NCI-H748 (cell line): ENCODE measurements around the gene EMC6.
"Not testable (repeated sequence)": the region's sequence is repeated elsewhere in the genome, so short reads cannot be mapped to it uniquely, and the experiment has no call there.

Experiments
- DNase-seq: peaks from one replicate; lab custom pipeline; 2025; ENCODE audit not compliant: unreplicated experiment; lab: John Stamatoyannopoulos, UW

The EMC6 gene

DNA sequence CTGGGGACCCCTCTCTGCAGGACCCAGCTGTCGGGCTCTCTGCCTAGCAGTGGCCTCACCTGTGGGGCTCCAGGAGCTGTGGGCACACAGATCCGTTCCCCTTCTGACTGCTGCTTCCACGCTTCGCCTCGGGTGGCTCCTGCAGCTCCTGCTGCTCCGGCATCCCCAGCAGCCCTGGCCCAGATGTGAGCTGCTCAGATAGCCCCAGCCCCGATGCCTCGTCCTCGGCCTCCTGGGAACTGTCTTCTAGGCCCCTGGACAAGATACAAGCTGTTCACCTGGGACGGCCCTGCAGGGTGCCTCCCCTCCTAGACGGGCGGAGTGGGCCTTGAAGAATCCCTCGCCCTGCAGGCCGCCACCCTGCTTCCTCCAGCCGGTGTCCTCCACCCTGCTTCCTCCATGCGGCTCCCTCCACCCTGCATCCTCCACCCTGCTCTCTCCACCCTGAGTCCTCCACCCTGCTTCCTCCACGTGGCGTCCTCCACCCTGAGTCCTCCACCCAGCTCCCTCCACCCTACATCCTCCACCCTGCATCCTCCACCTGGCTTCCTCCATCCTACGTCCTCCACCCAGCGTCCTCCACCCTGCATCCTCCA, 11.0 kb downstream of the EMC6 start:
- DNase-seq: no peak

DNA sequence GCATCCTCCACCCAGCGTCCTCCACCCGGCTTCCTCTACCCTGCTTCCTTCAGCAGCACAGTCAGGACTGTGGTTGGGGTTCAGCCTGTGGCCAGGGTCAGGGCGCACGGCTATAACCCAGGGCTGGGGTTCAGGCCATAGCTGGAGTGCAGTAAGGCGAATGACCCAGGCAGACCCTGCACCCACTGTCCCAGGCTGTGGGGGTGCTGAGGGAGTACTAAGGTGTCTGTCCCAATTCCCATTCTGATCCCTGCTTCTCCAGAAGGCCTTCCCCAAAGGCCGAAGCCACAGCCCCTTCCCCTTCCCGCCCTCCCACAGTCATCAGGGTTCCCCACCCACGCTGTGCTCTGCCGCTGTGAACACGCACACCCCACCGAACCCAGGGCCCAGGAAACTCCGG, 12.4 kb downstream of the EMC6 start:
- DNase-seq: no peak

DNA sequence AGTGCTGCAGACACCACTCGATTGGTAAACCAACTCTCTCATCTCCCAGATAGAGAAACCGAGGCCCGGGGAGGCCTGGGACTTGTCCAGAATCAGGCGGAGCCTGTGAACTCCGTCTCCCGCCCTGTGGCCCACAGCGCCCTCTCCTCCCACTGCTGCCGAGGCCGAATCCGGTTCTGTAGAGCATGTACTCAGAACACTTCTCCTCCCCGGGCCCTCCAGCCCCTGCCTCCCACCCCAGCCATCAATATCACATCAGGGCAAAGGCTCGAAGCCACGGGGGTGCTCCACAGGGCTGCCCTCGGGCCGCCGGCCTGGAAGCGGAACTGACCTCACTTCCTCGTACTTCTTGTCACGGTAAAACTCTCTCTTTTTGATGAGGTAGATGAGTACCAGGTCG, 13.0 kb downstream of the EMC6 start:
- DNase-seq: no peak

DNA sequence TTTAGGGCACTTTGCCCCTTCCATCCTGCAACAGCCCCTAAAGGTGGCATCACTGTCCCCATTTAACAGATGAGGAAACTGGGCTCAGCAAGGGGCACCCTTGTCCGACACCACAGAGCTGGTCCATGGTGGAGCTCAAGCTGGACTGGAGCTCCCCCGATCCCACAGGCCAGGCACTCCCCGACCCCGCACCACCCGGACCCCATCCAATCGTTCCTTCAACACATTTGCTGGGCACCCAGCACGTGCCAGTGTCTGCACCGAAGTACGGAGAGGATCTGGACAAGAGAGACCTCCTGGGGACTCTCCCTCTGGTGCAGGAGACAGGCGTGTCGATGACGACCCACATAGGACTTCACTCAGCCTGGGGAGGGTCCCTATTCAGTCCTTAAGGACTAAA, 13.4 kb downstream of the EMC6 start:
- no peak for DNase-seq

DNA sequence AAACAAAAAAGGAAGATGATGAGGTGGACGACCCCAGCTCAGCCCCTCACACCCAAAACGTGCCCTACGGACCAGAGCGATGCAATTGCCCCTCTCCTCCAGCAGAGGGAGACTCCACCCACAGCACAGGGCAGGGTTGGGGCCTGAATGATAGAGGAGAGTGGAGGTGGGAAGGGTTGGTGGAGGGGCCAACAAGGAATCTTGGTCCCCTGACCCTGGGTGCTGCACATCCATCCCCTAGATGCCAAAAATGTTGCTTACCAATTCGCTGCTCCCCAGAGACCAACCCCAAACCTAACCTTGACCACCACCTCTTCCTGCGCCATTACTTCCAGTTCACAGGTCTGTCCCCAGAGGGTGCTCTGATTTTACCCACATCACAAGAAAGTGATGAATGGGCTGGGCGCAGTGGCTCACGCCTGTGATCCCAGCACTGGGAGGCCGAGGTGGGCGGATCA, 14.5 kb downstream of the EMC6 start:
- DNase-seq: peak; percentile 48

DNA sequence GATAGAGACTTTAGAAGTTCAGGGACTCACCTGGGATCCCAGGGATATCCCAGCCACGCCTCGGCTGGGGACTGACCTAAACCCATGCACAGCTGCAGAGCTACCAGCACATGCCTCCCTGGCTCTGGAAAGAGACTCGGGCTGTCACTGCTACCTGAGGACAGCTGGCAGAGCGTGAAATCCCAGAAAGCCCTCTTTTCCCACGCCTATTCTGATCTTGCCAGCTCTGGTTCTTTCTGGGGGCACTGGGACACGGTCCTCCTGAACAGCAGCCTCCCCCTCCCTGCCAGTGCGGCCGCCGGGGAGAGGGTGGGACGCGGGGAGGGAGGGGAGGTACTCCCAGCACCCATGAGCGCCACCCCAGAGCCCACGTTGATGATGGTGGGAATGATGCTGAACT, 16.6 kb downstream of the EMC6 start:
- no peak for DNase-seq

DNA sequence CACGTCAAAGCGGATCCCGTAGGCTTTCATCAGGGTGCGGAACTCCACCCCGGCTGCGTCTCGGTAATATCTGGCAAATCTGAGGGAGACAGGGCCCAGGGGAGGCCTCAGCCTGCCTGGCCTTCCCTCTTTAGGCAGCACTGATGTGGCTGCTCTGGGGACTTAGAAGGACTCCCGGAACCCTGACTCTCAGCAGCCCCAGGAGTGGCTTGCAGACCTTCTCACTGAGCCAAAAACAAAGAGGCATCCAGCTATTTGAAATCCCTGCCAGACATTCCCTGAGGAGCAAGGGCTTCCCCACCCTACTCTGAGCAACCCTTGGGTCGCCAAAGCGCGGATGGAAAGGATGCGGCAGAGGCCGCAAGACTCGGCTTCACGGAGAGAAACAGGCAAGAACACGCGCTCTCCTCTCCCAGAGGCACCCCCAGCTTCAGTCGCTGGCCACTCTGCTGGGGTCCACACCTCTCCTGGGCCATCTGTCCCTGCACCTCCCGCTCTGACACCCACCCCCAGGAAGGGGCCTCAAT, 19.5 kb downstream of the EMC6 start:
- DNase-seq: no peak

DNA sequence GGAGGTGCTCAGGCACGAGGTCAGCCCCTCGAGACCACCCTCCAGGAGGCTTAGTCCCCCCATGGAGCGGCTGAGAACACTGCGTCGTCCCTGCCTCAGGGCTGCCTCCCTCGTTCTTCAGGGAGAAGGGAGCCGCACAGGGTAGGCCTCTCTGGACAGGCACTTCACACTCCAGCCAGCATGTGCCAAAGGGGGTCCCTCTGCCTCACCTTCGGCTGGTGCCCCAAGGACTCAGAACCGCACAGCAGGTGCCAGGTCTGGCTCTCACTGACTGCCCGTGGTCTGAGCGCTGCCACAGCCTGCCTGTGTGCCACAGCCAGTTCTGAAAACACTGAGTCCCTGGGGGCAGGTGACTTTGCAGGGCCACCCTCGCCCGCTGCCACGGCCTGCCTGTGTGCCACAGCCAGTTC, 20.2 kb downstream of the EMC6 start:
- DNase-seq: no peak

DNA sequence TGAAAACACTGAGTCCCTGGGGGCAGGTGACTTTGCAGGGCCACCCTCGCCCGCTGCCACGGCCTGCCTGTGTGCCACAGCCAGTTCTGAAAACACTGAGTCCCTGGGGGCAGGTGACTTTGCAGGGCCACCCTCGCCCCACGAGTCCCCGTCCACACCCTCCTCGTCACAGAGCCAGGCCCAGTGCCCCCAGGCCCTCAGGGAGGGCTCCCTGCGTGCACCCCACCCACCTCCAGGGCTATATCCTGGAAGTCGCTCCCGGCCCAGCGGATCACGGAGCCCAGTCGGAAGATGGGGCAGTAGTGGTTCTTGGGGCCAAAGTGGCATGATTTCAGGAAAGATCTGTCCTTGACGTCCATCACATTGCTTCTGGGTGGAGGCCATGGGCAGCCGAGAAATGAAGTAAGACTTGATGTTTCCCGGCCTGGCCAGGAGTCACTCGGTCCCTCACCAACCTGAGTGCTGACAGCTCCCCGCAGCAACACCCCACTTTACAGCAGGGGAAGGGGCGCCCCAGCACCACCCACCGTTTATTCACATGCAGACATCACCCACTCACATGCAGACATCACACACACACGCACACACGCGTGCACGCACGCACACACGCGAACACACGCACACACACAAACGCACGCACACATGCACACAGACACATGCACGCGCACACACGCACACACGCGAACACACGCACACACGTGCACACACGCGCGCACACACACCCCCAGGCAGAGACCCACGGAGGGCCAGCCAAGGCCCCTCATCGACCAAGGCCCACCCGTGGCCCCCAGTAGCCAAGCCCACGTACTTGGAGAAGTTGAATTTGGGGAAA, 20.9 kb downstream of the EMC6 start:
- DNase-seq: no peak

DNA sequence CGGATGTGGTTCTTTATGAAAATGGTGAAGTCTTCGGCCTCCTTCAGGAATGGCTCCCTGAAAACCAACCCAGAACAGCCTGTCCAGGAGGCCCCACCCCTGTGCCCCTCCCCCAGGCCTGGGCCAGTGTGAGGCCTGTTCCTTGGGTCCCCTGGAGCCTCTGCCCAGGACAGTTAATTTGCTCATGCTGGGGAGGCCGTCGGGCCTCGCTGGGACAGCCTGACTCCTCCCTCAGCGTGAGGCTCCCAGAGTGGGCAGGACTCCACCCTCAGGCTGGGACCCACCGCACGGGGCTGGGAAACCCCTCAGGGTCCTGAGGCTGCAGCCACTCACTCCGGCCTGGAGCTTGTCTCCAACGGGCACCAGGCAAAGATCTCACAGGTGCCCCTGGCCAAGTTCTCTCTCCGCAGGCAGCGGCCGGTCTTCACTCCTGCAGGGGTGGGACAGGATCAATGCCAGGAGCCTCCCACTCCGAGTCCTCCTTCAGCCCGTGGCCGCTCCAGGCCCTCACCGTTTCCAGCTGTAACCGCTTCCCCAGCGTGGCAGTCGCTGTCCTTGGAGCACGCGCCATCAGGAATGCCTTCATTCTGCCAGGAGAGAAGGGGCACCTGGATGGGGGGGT, 21.6 kb downstream of the EMC6 start:
- DNase-seq: no peak

DNA sequence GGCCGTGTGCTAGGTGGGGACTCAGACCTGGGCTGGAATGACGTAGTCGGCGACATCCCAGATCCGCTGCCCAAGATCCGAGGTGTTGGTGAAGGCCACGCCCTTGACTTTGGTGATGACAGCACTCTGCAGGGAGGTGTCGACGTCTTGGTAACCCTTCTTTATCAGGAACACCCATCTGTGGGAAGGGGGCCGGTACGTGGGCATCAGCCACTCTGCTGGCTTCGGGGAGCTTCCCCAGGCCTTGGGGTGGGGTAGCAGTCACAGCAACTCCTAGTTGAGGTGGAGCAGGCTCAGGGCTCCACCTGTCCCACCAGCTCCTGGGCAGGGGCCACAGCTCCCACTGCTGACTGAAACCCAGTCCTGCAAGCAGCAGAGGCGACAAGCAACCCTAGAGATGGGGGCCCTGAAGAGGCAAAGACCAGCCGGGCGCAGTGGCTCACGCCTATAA, 23.0 kb downstream of the EMC6 start:
- no peak for DNase-seq

DNA sequence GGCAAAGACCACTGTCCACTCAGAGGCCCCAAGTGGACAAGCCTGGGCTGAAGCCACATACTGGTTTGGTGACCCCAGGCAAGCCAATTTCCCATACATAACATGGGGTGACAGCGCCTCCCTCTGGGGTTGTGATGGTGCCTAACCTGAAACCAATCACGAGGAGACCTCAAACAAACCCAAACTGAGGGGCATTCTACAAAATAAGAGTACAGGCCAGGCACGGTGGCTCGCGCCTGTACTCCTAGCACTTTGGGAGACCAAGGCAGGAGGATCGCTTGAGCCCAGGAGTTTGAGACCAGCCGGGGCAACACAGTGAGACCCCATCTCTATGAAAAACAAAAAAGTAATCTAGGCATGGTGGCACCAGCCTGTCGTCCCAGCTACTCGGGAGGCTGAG, 23.7 kb downstream of the EMC6 start:
- no peak for DNase-seq

DNA sequence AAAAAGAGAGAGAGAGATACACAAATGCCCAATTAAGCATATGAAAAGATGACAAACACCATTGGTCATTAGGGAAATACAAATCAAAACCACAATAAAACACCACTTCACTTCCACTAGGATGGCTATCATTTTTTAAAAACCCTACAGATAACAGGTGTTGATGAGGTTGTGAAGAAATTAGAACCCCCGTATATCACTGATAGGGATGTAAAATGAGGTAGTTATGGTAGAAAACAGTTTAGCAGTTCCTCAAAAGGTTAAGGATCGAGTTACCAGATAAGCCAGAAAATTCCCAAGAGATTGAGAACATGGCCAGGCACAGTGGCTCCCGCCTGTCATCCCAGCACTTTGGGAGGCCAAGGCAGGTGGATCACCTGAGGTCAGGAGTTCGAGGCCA, 24.5 kb downstream of the EMC6 start:
- DNase-seq: no peak

DNA sequence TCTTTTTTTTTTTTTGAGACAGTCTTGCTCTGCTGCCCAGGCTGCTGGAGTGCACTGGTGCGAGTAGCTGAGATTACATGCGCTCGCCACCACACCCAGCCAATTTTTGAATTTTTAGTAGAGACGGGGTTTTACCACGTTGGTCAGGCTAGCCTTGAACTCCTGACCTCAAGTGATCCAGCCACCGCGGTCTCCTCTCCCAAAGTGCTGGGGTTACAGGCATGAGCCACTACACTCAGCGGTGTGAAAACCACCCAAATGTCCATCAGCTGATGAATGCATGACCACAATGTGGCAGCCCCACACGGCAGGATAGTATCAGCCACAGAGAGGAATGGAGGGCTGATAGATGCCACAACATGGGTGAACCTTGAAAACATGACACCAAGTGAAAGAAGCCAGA, 25.2 kb downstream of the EMC6 start:
- DNase-seq: no peak

DNA sequence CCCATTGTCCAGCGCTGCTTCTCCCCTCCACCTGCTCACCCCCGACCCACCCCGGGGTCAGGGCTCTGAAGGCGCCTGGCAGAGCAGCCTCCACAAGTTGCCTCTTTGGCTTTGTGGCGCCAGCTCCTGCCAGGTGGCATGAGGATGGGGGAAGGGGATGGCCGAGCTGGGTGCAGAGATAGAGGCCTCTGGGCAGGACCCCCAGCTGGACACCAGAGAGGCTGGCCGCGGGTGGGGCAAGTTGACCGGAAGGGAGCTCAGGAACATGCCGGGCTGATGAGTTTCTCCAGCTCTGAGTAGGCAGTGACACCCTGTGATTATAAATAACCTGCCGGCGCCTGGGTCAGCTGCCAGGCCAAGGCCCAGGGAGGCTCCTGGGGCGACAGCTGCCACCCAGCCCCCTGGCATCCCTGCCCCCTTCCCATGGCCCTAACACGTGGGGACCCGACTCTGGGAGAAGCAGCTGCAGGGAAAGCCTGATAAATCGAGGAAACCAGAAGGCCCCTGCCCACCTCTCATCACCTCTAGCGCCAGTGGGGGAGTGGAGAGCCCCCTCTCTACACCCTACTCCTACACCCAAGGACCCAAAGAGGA, 26.6 kb downstream of the EMC6 start:
- DNase-seq: no peak

DNA sequence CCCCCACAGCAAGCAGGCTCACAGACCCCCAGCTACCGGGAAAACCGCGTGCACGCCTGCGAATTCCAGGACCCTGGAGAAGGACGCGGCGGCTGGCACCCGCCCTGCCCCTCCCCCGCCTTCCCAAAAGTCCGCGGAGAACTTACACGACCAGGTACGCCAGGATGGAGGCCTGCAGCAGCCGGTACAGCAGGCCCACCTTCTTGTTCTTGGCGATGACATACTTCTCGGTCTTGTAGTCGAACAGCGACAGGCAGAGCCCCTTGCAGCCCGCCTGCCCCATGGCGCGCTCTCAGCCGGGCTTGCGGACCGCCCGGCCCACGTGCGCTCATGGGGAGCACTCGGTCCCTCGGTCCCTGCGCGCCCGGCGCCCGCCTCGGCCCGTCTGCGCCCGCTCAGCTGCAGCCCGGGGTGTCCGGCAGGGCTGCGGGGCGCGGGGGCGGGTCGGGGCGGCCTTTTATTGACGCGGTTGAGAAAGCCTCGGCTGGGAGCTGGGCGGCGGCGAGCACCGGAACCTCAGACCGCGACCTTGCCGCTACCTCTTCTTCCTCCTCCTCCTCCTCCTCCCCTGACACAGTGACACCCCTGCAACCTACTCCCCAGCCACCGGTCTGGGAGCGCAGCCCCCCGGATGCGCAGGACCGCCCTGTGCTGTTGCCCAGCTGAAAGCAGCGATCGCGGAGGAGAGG, 27.3 kb downstream of the EMC6 start, which contains the start of gene P2RX5:
TSS of gene P2RX5 (minus strand) at position 433 of the 689 bp plus-strand sequence. CDS start at position 283, 150 bp downstream.
- peak; percentile 62 for DNase-seq

DNA sequence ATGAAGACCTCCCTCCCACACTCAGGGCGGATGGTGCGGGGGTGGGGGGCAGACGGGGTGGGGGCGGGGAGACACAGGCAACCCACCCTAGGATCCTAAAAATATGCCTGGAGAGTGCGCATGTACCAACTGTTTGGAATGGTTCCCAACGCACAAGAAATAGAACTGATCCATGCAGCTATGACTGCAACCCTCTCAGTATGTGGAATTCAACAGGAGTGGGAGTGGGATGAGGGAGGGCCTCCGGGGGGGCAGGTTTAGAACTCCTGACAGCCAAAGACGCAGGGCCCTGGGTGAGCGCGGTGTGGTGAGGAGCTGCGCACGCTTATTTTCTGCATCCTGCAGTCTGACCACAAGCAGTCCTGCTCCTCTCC, 28.5 kb downstream of the EMC6 start:
- no peak for DNase-seq

DNA sequence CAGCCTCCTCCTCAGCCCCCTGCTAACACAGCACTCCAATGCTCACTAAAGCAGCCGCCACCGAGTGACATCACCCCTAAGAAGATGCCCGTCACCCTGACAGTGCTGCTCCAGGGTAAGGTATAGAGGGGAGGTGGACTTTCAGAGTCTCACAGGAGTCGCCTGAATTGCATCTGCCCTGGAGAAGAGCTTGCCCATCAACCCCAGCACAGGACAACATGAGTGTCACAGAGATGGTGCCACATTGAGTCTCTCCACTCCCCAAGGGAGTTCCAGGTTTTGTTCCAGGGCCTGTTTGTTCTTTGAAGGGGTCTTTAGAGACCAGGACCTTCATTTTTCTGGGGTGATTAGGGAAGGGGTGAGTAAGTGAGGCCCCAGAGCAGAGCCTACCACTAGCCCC, 29.5 kb downstream of the EMC6 start:
- DNase-seq: no peak

DNA sequence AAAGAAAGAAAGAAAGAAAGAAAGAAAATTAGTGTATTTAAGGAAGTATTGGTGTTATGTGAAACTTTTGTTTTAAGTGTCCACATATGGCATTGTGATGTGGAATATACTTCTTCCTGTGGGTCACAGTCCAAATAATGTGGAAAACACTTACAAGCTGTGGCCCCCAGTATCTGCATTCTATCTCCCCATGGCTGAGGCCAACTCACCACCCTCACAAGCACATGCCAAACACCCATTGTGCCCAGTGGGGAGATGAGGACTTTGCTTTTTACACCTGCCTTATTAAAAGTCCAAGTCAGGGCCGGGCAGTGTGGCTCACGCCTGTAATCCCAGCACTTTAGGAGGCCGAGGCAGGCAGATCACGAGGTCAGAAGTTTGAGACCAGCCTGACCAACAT, 31.3 kb downstream of the EMC6 start:
- DNase-seq: no peak

DNA sequence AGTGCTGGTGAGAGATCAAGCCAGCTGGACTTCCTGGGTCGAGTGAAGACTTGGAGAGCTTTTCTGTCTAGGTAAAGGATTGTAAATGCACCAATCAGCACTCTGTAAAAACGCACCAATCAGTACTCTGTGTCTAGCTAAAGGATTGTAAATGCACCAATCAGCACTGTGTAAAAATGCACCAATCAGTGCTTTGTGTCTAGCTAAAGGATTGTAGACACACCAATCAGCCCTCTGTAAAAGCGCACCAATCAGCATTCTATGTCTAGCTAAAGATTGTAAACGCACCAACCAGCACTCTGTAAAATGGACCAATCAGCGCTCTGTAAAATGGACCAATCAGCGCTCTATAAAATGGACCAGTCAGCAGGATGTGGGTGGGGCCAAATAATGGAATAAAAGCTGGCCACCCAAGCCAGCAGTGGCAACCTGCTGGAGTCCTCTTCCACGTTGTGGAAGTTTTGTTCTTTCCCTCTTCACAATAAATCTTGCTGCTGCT, 33.5 kb downstream of the EMC6 start:
- DNase-seq: not testable (repeated sequence)
